T-helper 2 cell treated with Interferon-gamma antibody and Interleukin-4, amounts not matched to agents 100 ng/mL and 5 ng/mL, for 36 hours (primary cell): ENCODE measurements around the gene C12orf42. TPM values are rescaled to one million over a fixed set of nuclear protein-coding genes. Genes with fewer than 3 reads are reported as not detected.
"Not testable (repeated sequence)": the region's sequence is repeated elsewhere in the genome, so short reads cannot be mapped to it uniquely, and the experiment has no call there.

Experiments
- intact Hi-C: fragments of 100-400 bp; cut with micrococcal nuclease; formaldehyde crosslinking; loops from one replicate; pipeline ENCODE4 v1.15.1; 2023
- total RNA-seq: library from RNA; stranded (reverse); gene quantifications from 2 replicates; pipeline ENCODE4 v1.2.3, GENCODE V29; 2022

The C12orf42 gene
- total RNA-seq, 1 donor from 2014 or later: 0.80 TPM

GRCh38 chr12:103498990-103499389 is 3.2 kb upstream of the C12orf42 start:
- intact Hi-C loops: loop anchor here (5.0 kb wide), 1 partner anchor 42 kb away; no protein-coding TSS in a partner anchor

- intact Hi-C loops: loop anchor here (5.0 kb wide), 1 partner anchor 38 kb away; no protein-coding TSS in a partner anchor
Measured at GRCh38 chr12:103494734-103495468, 867 bp downstream of the C12orf42 start.

- intact Hi-C loops: no loop called here
Measured at GRCh38 chr12:103494051-103494733, 1.6 kb downstream of the C12orf42 start.

- intact Hi-C loops: no loop called here
Measured at GRCh38 chr12:103493199-103493598, 2.6 kb downstream of the C12orf42 start.

GRCh38 chr12:103482365-103482764 is 13.4 kb downstream of the C12orf42 start:
- intact Hi-C loops: no loop called here

- intact Hi-C loops: no loop called here
Measured at GRCh38 chr12:103475073-103475472, 20.7 kb downstream of the C12orf42 start.

- intact Hi-C loops: no loop called here
Measured at GRCh38 chr12:103470664-103471063, 25.1 kb downstream of the C12orf42 start.

GRCh38 chr12:103469719-103470118 is 26.0 kb downstream of the C12orf42 start:
- intact Hi-C loops: no loop called here

- intact Hi-C loops: no loop called here
Measured at GRCh38 chr12:103468837-103469236, 26.9 kb downstream of the C12orf42 start.

GRCh38 chr12:103462675-103463074 is 33.1 kb downstream of the C12orf42 start:
- intact Hi-C loops: no loop called here

GRCh38 chr12:103457471-103457870 is 38.3 kb downstream of the C12orf42 start:
- intact Hi-C loops: loop anchor here (5.0 kb wide), 1 partner anchor 40 kb away; the partner anchor contains the start of gene C12orf42

GRCh38 chr12:103456006-103456405 is 39.8 kb downstream of the C12orf42 start:
- intact Hi-C loops: loop anchor here (5.0 kb wide), 1 partner anchor 41 kb away; the partner anchor contains the start of gene C12orf42

GRCh38 chr12:103455020-103455763 is 40.6 kb downstream of the C12orf42 start:
- intact Hi-C loops: loop anchor here (1.0 to 5.0 kb wide), 2 partner anchors 14 to 42 kb away; partner anchors contain the start of gene C12orf42

- intact Hi-C loops: no loop called here
Measured at GRCh38 chr12:103444983-103445382, 50.8 kb downstream of the C12orf42 start.

- intact Hi-C loops: no loop called here
Measured at GRCh38 chr12:103442822-103443221, 52.9 kb downstream of the C12orf42 start.

GRCh38 chr12:103442182-103442555 is 53.6 kb downstream of the C12orf42 start:
- intact Hi-C loops: no loop called here

GRCh38 chr12:103441437-103442181 is 54.2 kb downstream of the C12orf42 start:
- intact Hi-C loops: loop anchor here (1.0 to 2.0 kb wide), 2 partner anchors 14 to 55 kb away; no protein-coding TSS in a partner anchor

GRCh38 chr12:103434165-103435105 is 61.3 kb downstream of the C12orf42 start:
- intact Hi-C loops: not testable (repeated sequence)

GRCh38 chr12:103431950-103432349 is 63.8 kb downstream of the C12orf42 start:
- intact Hi-C loops: no loop called here

- intact Hi-C loops: no loop called here
Measured at GRCh38 chr12:103431387-103431786, 64.4 kb downstream of the C12orf42 start.
